Measurements from ENCODE around the gene GMCL2.
A peak's percentile ranks its signal among the peaks of the same experiment; 100 is the strongest.

GMCL2 gene

DNA sequence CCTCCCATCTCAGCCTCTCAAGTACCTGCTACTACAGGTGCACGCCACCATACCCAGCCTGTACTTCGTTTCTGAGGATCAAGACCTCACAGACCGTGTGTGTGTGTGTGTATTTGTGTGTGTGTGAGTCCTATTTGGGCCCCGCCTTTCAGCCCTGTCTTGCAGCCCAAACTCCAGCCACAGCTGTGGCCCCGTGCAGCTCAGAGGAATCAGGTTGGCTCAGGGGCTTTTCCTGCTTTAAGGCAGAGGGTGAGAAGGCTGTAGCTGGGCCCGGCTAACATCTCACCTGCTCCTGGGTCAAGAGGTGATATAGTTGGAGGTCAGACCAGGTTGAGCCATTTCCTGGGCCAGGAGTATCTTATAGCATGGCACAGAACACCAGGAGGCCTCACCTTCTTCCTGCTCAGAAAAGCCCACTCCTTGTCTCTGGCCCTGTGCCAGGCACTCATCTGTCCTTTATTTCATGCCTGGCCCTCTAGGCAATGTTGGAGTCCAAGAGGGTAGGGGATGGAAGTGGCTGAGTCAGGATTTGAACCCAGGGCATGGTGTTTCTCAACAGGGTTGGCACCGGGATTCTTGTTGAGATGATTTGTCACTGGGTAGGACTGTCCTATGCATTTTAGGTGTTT lies 47.1 kb upstream of the GMCL2 start:
- no peaks in the 10 kb centered on the region for H3K27me3 ChIP-seq (ENCODE audit: insufficient read depth, low read depth, severe bottlenecking)
- no peaks in the 10 kb centered on the region; the same call in 1 of the 2 replicates for H3K36me3 ChIP-seq
- TF ChIP-seq, protein P1, sequence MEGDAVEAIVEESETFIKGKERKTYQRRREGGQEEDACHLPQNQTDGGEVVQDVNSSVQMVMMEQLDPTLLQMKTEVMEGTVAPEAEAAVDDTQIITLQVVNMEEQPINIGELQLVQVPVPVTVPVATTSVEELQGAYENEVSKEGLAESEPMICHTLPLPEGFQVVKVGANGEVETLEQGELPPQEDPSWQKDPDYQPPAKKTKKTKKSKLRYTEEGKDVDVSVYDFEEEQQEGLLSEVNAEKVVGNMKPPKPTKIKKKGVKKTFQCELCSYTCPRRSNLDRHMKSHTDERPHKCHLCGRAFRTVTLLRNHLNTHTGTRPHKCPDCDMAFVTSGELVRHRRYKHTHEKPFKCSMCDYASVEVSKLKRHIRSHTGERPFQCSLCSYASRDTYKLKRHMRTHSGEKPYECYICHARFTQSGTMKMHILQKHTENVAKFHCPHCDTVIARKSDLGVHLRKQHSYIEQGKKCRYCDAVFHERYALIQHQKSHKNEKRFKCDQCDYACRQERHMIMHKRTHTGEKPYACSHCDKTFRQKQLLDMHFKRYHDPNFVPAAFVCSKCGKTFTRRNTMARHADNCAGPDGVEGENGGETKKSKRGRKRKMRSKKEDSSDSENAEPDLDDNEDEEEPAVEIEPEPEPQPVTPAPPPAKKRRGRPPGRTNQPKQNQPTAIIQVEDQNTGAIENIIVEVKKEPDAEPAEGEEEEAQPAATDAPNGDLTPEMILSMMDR (IDR thresholded peaks at IDR 0.05; ENCODE audit: low read depth, low read length): no peak
- no peaks in the 10 kb centered on the region for H3K9me3 ChIP-seq (ENCODE audit: severe bottlenecking)
- no peak for DNase-seq
- no peak overlapping the region for H3K27ac ChIP-seq
- no peak overlapping the region for H3K4me3 ChIP-seq (ENCODE audit: low read depth, low read length)

DNA sequence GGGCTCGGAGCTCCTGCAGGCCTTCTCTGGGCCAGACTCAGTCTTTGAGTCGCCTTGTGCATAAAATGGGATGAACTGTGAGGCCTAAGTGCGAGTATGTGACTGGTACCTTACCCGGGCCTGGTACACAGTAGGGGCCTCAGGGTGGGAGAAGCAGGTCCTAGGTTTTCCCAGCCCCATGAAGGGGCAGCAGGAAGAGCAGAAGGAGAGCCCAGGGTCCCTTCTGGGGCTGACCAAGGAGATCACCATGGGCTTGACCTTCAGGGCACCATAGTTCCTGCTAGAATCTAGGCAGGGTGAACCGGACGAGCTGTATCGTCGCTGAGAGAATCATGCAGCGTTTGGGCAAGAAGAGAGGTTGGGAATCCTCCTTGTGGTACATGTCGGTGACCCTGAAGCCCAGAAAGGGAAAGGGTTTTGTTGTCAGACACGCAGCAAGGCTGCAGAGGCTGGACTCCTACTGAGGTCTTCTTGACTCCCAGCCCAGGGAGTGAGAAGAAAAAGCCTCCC lies 45.8 kb upstream of the GMCL2 start:
- no peaks in the 10 kb centered on the region for H3K27me3 ChIP-seq (ENCODE audit: insufficient read depth, low read depth, severe bottlenecking)
- peak overlapping the region; percentile 72 for H3K4me3 ChIP-seq (ENCODE audit: low read depth, low read length)
- no peak for DNase-seq
- no peaks in the 10 kb centered on the region; the same call in 1 of the 2 replicates for H3K36me3 ChIP-seq
- H3K9me3 ChIP-seq (ENCODE audit: severe bottlenecking): no peaks in the 10 kb centered on the region
- H3K27ac ChIP-seq: peak overlapping the region; percentile 79
- TF ChIP-seq, protein P1 (IDR thresholded peaks at IDR 0.05; ENCODE audit: low read depth, low read length): no peak

DNA sequence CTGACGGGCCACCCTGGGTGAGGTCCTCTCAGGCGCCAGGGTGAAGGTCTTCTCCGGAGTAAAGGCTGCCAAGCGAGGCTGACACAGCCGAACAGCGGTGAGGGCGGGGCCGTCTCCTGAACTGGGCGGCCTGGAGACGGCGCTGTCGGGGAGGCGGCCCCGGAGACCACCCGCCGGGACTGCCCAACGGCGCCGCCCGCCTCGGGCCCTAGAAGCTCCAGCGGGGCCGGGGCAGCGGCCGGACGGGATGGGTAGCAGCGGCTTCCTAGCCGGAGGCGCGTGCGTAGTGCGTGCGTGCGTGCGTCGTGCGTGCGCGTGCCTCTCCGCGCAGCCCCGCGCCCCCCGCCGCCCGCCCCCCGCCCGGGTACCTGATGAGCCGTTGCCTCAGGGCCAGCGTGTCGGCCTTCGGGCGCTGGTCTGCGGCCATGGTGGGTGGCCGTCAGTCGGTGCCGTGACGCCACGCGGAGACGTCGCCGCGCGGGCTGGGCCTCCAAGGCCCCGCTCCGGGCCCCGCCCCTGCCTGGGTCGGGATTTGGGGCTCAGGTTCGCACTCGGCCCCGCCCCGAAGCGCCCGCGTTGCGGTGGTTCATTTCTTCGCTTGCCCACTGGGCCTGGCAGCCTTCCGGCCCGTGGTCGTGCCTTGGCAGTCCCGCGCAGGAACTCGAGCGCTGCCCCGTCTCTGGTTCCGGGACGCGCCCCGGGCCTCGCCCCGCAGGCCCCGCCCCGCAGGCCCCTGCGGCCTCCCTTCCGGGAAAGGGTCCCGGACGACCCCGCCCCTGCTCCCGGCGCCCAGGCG lies 45.2 kb upstream of the GMCL2 start, which contains the start of gene PHYKPL:
Gene PHYKPL, minus strand, starts transcription at position 679 of the 796 bp plus-strand sequence. Its CDS starts 252 bp downstream, at position 427.
- Histone ChIP-seq H3K9me3 (ENCODE audit: severe bottlenecking) (no peaks in the 10 kb centered on the region), H3K27ac (peak within 1 kb of the TSS; percentile 79), H3K36me3 (no peaks in the 10 kb centered on the region; the same call in 1 of the 2 replicates), H3K27me3 (ENCODE audit: insufficient read depth, low read depth, severe bottlenecking) (no peaks in the 10 kb centered on the region), H3K4me3 (ENCODE audit: low read depth, low read length) (peak within 1 kb of the TSS; percentile 72)
- TF ChIP-seq, protein P1 (IDR thresholded peaks at IDR 0.05; ENCODE audit: low read depth, low read length): no peak
- peak; percentile 56 for DNase-seq

DNA sequence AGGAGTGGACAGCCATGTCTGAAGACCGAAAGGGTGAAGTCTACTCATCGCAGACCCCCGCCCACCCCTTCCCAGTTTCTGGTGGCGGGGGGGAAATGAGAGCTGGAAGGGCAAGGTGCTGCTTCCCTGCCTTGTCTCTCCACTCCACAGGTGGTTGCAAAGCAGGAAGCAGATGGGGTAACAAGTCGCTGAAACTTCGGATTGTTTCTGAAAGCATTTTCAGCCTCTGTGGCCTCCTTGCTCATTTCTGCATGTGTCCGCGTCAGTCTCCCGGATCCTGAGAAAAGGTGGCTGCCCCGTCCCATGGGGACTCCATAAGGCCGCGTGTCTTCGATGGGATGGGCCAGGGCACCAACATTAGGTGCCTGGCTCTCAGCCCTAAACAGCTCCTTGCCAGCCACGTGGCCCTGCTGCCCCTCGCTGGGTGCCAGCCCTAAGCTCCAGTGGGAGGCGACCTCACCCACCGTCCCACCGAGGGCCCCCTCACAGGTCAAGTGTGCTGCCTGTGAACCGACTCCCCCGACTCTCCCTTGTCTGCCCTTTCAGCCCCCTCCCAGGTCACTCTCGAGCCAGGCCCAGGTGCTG lies 44.5 kb upstream of the GMCL2 start:
- H3K36me3 ChIP-seq: no peaks in the 10 kb centered on the region; the same call in 1 of the 2 replicates
- DNase-seq: no peak
- no peaks in the 10 kb centered on the region for H3K9me3 ChIP-seq (ENCODE audit: severe bottlenecking)
- peak overlapping the region; percentile 72 for H3K4me3 ChIP-seq (ENCODE audit: low read depth, low read length)
- H3K27me3 ChIP-seq (ENCODE audit: insufficient read depth, low read depth, severe bottlenecking): no peaks in the 10 kb centered on the region
- TF ChIP-seq, protein P1 (IDR thresholded peaks at IDR 0.05; ENCODE audit: low read depth, low read length): no peak
- H3K27ac ChIP-seq: peak overlapping the region; percentile 79

DNA sequence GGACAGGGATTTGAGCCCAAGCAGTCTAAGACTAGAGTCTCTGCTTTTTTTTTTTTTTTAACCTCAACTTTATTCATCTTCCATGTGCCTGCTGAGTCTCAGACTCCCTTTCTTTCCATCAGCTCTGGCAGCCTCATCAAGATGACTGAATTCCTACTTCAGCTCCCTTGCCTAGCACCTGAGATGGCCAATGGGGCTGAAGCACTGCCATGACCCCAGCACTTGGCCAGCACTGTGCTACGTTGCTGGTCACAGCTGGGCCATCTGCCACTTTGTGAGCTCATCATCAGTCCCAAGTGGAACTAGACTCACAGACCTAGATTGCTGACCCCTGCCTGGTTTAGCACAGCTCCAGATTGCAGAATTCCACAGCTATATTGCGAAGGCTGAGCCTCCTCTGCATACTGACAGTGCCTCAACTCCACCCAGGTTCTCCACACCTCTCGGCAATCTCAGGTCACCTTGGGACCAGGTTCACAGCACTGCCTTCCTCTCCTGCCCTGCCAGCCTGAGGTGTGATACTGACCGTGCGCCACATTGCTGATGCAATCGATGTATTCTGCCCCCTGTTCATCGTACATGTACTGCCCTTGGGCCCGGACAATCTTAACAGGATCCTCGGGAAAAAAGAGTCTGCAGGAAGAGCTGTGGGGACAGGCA lies 43.8 kb upstream of the GMCL2 start:
- H3K27me3 ChIP-seq (ENCODE audit: insufficient read depth, low read depth, severe bottlenecking): no peaks in the 10 kb centered on the region
- no peaks in the 10 kb centered on the region for H3K9me3 ChIP-seq (ENCODE audit: severe bottlenecking)
- no peak overlapping the region for H3K27ac ChIP-seq
- no peak overlapping the region for H3K4me3 ChIP-seq (ENCODE audit: low read depth, low read length)
- no peak for DNase-seq
- TF ChIP-seq, protein P1 (IDR thresholded peaks at IDR 0.05; ENCODE audit: low read depth, low read length): no peak
- no peaks in the 10 kb centered on the region; the same call in 1 of the 2 replicates for H3K36me3 ChIP-seq

Measured in WERI-Rb-1 (cell line).